Prostate gland (tissue), 2 donors: Measurements from ENCODE around the gene RAPGEF4.

Source experiments
- POLR2A ChIP-seq: fragments of 450-650 bp; IDR thresholded peaks from one replicate; pipeline ENCODE4 v1.6.1; 2016; ENCODE audit warnings: antibody characterized with exemption, mild to moderate bottlenecking
- POLR2AphosphoS5 ChIP-seq: sonication (generic); formaldehyde crosslinking; IDR thresholded peaks from one replicate; pipeline ENCODE4 v1.6.1; 2017; ENCODE audit warnings: antibody characterized with exemption
- TF ChIP-seq, protein P1 (sequence below), 4 experiments: fragments of 200-600 bp in 2 of 4; fragments of 450-650 bp in 2 of 4; sonication (generic) in 2 of 4; IDR thresholded peaks; 1 replicate in 3 of 4; 2 replicates in 1 of 4; pipeline ENCODE4 v1.5.1; 2016 to 2019; ENCODE audit warnings: antibody characterized with exemption in 4 of 4, mild to moderate bottlenecking in 2 of 4, moderate library complexity in 2 of 4

DNA sequence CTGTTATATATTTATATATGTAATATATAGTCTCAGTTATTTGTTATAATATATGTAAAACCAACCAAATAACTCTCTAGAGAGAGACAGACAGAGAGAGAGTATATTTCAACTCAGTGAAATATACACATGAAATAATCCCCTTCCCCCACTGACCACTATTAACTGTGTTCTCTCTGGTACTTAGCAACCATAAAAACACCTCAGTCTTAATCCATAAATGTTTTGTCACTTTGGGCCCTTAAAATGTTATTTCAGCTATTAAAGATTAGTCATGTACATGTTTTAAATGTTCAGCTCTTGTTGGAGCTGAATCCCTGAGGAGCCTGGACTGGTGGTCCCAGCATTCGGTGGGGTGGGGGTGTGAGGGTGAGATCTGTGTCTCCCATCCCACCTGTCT lies 217.8 kb downstream of the RAPGEF4 start:
- TF ChIP-seq POLR2A (no peak), POLR2AphosphoS5 (no peak)
- TF ChIP-seq, protein P1, sequence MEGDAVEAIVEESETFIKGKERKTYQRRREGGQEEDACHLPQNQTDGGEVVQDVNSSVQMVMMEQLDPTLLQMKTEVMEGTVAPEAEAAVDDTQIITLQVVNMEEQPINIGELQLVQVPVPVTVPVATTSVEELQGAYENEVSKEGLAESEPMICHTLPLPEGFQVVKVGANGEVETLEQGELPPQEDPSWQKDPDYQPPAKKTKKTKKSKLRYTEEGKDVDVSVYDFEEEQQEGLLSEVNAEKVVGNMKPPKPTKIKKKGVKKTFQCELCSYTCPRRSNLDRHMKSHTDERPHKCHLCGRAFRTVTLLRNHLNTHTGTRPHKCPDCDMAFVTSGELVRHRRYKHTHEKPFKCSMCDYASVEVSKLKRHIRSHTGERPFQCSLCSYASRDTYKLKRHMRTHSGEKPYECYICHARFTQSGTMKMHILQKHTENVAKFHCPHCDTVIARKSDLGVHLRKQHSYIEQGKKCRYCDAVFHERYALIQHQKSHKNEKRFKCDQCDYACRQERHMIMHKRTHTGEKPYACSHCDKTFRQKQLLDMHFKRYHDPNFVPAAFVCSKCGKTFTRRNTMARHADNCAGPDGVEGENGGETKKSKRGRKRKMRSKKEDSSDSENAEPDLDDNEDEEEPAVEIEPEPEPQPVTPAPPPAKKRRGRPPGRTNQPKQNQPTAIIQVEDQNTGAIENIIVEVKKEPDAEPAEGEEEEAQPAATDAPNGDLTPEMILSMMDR (IDR thresholded peaks at IDR 0.05): no peak
